ENCODE measurements around the gene WDR4. TPM values are rescaled to one million over a fixed set of nuclear protein-coding genes. Genes with fewer than 3 reads are reported as not detected.
"Not testable (repeated sequence)": the region's sequence is repeated elsewhere in the genome, so short reads cannot be mapped to it uniquely, and the experiment has no call there.

Gene WDR4
- total and polyA plus RNA-seq, 8 donors = 10.3 to 30.7 (median 12.2) TPM

- intact Hi-C loops (cut with DNase I) = no loop called here
- no peak for TF ChIP-seq CTCF (IDR thresholded peaks at IDR 0.05)
- peak overlapping the region; percentile 72 to 93 for H3K4me3 ChIP-seq
These were observed 13.2 kb upstream of the WDR4 start for GRCh38 chr21:42892582-42892930.

GRCh38 chr21:42887326-42887725 is 8.0 kb upstream of the WDR4 start:
- ATAC-seq (peak; percentile 79), DNase-seq (no peak)
- Histone ChIP-seq H3K4me3 (no peak overlapping the region), H3K9me3 (no peaks in the 10 kb centered on the region), H3K4me1 (peaks cover 0 to 3% of the 10 kb centered on the region in 2 donors), H3K36me3 (no peaks in the 10 kb centered on the region), H3K27me3 (no peaks in the 10 kb centered on the region), H3K27ac (no peak overlapping the region)
- TF ChIP-seq CTCF (IDR thresholded peaks at IDR 0.05) = no peak
- intact Hi-C loops (cut with DNase I) = no loop called here

More at GRCh38 chr21:42892582-42892930, 13.2 kb upstream of the WDR4 start:
- H3K27me3 ChIP-seq = no peaks in the 10 kb centered on the region
- ATAC-seq (peak; percentile 37), DNase-seq (no peak)
- peak overlapping the region; percentile 95 to 97 for H3K27ac ChIP-seq
- no peaks in the 10 kb centered on the region for H3K9me3 ChIP-seq
- peaks cover 0 to 13% of the 10 kb centered on the region in 2 donors for H3K36me3 ChIP-seq
- H3K4me1 ChIP-seq = peaks cover 0 to 17% of the 10 kb centered on the region in 2 donors

- no peak overlapping the region for H3K4me3 ChIP-seq
- H3K9me3 ChIP-seq = no peaks in the 10 kb centered on the region
- H3K27ac ChIP-seq = no peak overlapping the region
- ATAC-seq (no peak), DNase-seq (no peak)
- no peaks in the 10 kb centered on the region for H3K27me3 ChIP-seq
- TF ChIP-seq CTCF (IDR thresholded peaks at IDR 0.05) = no peak
- peaks cover 7 to 9% of the 10 kb centered on the region in 2 donors for H3K4me1 ChIP-seq
- intact Hi-C loops (cut with DNase I) = no loop called here
- H3K36me3 ChIP-seq = no peaks in the 10 kb centered on the region
These were observed 4.6 kb upstream of the WDR4 start for GRCh38 chr21:42883921-42884320.

GRCh38 chr21:42880352-42880751 is 1.0 kb upstream of the WDR4 start:
- intact Hi-C loops (cut with DNase I) = no loop called here
- no peak for ATAC-seq
- no peaks in the 10 kb centered on the region for H3K9me3 ChIP-seq
- H3K4me1 ChIP-seq = peaks cover 13 to 24% of the 10 kb centered on the region in 2 donors
- H3K27ac ChIP-seq = no peak overlapping the region
- H3K4me3 ChIP-seq = peak overlapping the region; percentile 91 to 99
- no peaks in the 10 kb centered on the region for H3K27me3 ChIP-seq
- DNase-seq = no peak
- no peak for TF ChIP-seq CTCF (IDR thresholded peaks at IDR 0.05)
- H3K36me3 ChIP-seq = peaks cover 0 to 13% of the 10 kb centered on the region in 2 donors

GRCh38 chr21:42878678-42878992 is 704 bp downstream of the WDR4 start:
- H3K36me3 ChIP-seq = peaks cover 0 to 31% of the 10 kb centered on the region in 2 donors
- H3K27ac ChIP-seq = peak overlapping the region in 1 of 2 donors; percentile 91
- DNase-seq (no peak), ATAC-seq (peak; percentile 43)
- intact Hi-C loops (cut with DNase I) = no loop called here
- H3K4me1 ChIP-seq = peaks cover 13 to 24% of the 10 kb centered on the region in 2 donors
- TF ChIP-seq CTCF (IDR thresholded peaks at IDR 0.05) = no peak
- no peaks in the 10 kb centered on the region for H3K9me3 ChIP-seq
- H3K27me3 ChIP-seq = no peaks in the 10 kb centered on the region
- H3K4me3 ChIP-seq = peak overlapping the region; percentile 91 to 99

GRCh38 chr21:42875811-42876210 is 3.5 kb downstream of the WDR4 start:
- H3K27ac ChIP-seq; DNase-seq; H3K27me3 ChIP-seq; H3K9me3 ChIP-seq; intact Hi-C loops (cut with DNase I); ATAC-seq; H3K4me3 ChIP-seq: not testable (repeated sequence)
- Histone ChIP-seq H3K36me3 (peaks cover 0 to 59% of the 10 kb centered on the region in 2 donors), H3K4me1 (peaks cover 13 to 24% of the 10 kb centered on the region in 2 donors)
